WTC11 (cell line): ENCODE data around the gene SND1.

Experiments used
- CTCF ChIP-seq: fragments of 200-600 bp; IDR thresholded peaks from 2 replicates; pipeline ENCODE4 v1.8.0; 2022; ENCODE audit warnings: antibody characterized with exemption
- NR2C2 ChIP-seq: sonication (generic); formaldehyde crosslinking; IDR thresholded peaks from 2 replicates; pipeline ENCODE4 v1.8.0; 2022; ENCODE audit warnings: mild to moderate bottlenecking, missing genetic modification reagents
- ZNF512 ChIP-seq: sonication (generic); formaldehyde crosslinking; IDR thresholded peaks from 2 replicates; pipeline ENCODE4 v1.8.1; 2022; ENCODE audit warnings: missing genetic modification reagents, borderline replicate concordance

GRCh38 chr7:127995881-127996215, 343.9 kb downstream of the SND1 start:
- TF ChIP-seq CTCF (no peak), ZNF512 (CRISPR knock-in tag) (no peak), NR2C2 (CRISPR knock-in tag) (no peak)
